HG02852 (cell line): Measurements from ENCODE around the gene ATP8B1.
A peak's percentile ranks its signal among the peaks of the same experiment; 100 is the strongest.

Source experiments
- ATAC-seq: cut with Tn5 transposase; IDR thresholded peaks from one replicate; pipeline ENCODE4 v1.9.1; 2021; ENCODE audit warnings: mild to moderate bottlenecking, moderate library complexity; ENCODE audit not compliant: unreplicated experiment

Gene ATP8B1

DNA sequence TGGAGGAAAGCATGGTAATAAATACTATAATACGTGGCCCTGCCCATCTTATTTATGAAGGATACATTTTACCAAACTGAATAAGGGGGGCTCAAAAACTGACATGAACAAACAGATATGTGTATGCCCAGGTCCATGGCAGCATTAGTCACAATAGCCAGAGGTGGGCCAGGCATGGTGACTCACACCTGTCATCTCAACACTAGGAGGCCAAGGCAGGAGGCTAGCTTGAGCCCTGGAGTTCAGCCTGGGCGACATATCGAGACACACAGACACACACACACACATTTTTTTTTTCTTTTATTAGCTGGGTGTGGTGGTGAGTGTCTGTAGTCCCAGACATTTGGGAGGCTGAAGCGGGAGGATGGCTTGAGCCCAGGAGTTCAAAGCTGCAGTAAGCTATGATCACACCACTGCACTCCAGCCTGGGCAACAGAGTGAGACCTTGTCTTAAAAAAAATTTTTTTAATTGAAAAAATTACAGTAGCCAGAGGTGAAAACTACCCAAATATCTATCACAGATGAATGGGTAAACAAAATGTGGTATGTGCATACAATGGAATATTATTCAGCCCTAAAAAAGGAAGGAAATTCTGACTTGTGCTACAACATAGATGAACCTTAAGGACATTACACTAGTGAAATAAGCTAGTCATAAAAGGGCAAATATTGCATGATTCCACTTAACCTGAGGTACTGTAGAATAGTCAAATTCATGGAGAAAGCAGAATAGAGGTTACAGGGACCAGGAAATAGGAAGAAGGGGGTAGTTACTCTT, 8.0 kb downstream of the ATP8B1 start:
- ATAC-seq = no peak

DNA sequence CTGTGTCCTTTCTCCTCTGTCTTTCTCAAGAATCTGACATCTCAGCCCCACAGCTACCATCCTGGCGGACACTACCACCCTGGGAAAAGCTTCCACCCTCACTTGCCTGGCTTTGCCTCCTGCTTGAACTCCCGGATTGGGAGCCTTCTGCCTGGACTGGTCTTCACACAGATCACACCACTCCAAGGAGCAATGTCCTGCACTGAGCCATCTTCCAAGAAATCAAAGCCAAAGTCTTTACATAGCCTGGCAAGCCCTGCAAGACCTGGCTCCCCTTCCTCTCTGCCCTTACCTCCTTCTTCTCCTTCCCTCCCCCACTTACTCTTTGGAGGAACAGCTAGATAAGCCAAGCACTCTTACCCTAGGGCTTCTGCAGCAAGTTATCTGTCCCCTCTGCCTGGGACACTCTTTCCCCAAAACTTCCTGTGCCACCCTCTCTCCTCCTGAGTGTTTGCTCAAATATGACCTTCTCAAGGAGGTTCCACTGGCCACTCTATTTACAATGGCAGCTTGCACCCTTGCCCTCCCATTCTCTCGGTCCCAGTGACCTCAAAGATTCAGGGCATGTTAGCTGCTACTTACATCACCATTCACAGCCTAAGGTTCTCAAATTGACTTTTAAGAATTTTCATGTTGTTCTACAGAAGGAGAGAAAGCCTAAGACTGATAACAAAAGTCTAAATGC, 9.7 kb downstream of the ATP8B1 start:
- no peak for ATAC-seq

DNA sequence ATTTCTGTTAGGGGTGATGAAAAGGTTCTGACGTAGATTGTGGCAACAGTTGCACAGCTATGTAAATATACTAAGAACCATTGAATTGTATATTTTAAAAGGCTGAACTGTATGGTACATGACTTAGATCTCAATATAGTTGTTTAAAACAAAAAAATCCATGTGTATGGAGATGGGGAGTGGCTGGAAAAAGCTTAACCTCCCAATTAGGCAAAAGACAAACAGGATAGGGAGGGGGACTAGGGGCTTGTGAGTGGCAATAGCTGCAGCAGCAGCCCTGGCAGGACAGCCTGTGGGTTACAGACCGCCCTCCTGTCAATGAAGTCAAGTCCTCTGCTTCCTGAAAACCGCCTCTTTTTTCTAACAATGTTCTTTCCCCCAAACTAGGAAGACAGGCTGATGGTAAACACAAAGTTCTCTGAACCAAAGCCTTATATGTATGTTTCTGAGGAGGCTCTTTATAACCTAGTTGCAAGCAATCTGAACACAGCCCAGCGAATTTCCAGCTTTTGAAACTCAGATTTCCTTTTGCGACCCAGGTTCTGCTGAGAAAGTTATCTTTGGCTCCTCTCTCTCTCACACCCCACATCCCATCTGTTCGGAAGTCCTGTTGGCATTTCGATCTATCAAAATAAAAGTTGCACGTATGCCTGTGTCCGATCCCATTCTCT, 10.3 kb downstream of the ATP8B1 start:
- ATAC-seq = no peak

DNA sequence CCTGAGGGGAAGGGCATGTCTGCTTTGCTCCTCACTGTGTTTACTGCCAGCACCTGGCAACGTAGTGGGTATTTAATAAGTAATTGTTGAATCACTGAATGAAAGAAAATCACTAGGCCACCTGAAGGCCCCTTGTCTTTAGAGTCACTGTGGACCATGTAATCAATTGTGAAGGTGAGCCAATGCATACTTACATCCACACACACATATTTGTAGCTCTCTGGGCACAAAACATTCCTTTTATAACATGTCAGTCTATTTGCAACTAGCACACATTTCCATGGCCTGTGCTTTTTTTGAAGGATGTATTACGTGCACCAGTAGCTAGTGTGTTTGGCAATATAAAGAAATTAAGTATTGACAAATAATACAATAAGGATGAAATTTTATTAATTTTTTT, 11.2 kb downstream of the ATP8B1 start:
- no peak for ATAC-seq

DNA sequence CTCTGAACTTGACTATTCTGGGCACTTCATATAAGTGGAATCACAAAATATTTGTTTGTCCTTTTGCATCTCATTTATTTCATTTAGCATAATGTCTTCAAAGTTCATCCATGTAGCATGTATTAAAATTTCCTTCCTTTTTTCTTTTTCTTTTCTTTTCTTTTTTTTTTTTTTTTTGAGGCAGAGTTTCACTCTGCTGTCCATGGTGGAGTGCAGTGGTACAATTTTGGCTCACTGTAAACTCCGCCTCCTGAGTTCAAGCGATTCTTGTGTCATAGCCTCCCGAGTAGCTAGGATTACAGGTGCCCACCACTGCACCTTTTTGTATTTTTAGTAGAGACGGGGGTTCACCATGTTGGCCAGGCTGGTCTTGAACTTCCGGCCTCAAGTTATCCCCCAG, 11.9 kb downstream of the ATP8B1 start:
- ATAC-seq = no peak

DNA sequence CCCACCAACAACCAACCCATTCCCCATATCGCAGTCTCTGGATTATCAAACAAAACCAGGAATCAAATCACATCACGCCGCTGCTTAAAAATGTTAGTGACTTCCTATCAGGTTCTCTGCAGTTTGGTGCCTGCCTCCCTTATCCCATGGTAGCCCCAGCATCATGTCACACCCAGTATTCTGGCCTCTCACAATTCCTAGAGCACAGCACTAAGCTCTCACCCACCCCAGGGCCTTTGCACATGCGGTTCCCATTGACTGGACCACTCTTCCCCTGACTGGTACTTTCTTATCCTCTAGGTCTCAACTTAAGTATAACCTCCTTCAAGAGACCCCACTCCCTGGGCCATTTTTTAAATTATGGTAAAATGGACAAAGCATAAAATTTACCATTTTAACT, 12.8 kb downstream of the ATP8B1 start:
- ATAC-seq = no peak

DNA sequence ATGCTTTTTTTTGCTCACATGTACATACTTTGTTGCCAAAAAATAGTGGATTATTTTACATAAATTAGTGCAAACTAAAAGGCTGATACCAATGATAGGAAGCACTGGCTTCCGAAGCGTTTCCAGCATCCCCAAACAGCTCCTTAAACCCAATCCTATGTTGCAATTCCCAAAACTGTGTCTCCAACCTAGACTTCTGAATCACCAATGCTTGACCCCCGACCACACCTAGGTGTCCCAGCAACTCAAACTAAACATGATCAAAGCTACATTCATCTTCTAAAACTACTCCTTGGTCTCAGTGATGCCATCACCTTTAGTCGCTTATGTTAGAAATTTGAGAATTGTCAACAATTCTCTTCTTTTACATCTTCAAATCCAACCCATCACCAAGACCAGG, 13.4 kb downstream of the ATP8B1 start:
- no peak for ATAC-seq

DNA sequence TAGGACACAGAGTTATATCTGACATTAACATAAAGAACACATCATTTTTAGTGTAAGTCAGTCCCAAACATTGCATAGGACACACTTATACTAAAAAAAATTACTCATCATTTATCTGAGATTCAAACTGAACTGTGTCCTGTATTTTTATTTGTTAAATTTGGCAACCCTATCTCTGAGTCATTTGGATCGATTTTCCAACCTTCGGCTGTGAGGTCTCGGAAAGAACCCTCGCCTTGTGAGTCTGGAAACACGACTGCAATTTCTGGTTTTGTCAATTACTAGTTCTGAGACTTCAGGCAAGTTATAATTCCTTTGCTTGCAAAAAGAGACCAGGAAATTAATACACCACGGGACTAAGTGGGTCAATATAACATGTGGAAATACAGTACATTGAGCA, 14.0 kb downstream of the ATP8B1 start:
- ATAC-seq = no peak

DNA sequence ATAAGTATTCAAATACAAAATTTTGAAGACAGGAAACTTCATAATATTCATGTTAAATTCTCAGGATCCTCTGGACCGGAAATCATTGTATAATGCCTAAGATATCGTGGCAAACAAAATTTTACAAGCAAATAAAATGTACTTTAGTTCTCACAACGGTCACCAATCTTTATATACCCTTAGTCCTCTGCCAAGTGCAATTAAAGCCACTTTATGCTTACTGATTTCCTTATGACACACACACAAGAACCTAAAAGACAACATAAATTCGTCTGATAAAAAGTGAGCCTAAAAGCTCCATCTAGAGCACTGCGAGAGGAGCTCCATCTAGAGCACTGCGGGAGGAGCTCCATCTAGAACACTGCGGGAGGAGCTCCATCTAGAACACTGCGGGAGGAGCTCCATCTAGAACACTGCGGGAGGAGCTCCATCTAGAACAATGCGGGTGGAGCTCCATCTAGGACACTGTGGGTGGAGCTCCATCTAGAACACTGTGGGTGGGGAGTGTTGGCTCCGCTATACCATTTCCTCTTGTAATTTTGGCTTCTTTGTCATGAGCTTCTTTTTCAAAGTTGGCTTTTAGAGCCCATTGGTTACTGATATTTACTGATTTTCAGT, 15.9 kb downstream of the ATP8B1 start:
- ATAC-seq = no peak

DNA sequence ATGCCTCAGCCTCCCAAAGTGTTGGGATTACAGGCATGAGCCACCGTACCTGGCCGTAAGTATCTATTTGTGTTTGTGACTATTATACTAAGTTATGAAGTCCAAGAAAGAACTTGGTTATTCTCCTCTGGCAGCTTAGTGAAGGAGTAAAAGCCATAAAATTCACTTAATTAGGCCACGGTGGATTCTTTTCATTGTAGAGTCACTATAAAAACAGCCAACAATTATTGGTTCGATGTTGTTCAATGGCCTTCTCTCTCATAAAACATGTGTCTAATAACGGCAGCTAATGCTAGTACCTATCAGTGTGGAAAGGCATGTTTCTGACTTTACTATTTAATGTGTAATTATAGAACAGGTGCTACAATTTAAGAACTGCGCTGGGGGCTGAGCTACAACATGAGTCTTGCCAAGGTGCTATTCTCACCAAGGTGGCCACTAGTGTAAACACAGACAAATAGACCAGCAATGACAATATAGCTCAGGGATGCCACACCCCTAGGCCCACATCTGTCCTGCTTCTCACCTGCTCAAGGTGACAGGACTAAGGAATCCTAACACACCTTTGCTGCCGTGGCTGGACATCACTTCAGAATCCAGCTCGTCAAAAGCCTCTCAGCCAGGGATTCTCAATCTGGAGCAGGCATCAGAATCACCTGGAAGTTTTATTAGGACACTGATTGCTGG, 17.2 kb downstream of the ATP8B1 start:
- no peak for ATAC-seq

DNA sequence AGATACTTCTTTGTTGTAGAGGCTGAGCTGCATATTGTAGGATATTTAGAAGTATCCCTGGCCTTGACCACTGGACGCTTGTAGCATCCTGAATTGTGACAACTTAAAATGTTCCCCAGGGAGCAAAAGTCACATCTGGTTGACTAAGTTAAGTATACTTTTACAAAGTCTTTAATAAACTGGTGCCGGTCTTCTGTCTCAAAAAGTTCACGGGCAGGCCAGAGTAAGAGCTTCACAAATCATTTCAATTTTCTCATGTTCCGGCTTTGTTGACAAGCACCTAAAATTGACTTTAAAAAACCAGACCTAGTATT, 18.4 kb downstream of the ATP8B1 start:
- no peak for ATAC-seq

DNA sequence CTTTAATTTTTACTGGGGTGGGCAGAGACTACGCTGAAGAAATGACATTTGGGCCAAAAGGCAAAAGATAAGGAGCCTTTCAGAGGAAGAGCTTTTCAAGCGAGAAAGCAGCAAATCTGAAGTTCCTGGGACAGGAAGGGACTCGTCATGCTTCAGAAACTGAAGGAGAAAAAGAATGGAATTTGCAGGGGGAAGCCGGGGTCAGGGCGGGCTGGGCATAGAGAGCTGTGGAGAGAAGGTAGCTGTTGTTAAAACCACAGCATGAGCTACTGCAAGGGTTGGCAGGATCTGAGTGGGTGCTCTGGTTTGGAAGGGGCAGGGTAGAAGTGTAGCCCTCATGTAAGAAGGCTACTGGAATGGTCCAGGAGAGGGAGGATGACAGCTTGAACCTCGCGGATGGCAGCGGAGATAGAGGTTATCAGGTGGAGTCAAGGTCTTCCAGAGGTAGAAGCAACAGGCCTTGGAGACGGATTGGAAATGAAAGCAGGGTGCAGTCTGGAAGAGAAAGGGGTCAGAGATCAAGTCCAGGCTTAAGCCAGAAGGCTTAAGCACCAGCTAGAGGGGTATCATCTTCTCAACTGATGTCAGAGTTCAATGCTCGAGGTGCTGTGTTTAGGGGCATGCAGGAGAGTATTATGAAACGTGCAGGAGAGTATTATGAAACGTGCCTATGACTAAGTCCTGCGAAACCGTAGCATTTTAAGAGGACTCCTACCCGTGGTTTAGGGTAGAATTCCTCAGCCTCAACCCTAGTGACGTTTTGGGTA, 18.9 kb downstream of the ATP8B1 start:
- ATAC-seq = no peak

DNA sequence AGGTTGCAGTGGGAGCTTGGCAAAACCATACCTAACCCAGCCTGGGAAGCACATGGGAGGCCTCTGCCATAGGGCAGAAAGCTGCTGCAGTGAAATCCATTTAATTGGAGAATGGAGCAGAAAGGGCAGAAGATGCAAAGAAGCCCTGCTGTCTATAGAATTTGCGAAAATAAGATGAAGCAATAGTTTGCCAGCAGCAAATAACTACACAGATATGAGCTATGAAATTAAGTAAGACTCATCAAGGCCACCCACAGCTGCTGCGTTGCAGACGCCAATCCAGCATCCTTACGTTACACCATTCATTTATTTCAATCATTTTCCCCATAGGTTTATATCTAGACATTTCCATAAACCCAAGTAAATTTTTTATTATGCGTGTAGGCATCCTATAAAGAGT, 21.1 kb downstream of the ATP8B1 start:
- ATAC-seq = no peak

DNA sequence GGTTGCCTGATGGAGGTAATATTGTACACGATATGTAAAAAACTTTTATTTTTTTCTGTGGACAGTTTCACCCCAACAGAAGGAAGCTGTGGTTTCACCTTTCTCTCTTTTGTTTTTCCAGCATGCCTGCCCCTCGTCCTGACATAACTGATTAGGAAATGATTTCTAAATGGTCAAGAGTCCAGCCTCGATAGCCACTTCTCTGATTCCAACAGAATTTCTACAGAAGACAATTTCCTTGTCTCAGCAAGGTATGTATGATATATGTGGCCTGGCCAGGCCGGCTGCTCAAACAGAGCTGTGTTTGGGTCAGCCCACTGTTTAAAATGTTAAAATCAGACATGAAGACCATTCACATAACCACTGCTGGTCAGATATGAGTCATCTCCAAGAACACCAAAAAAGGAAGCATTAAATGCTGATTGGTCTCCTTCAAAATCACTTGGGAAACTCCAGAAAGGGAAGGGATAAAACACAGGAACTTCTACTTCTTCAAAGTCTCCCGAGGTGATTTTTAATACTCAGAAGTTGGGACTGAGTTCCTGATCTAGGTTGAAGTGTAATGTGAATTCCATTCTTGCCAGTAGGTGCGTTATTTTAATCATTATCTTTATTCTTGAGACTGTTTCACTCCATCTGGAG, 22.3 kb downstream of the ATP8B1 start:
- ATAC-seq = peak; percentile 73

DNA sequence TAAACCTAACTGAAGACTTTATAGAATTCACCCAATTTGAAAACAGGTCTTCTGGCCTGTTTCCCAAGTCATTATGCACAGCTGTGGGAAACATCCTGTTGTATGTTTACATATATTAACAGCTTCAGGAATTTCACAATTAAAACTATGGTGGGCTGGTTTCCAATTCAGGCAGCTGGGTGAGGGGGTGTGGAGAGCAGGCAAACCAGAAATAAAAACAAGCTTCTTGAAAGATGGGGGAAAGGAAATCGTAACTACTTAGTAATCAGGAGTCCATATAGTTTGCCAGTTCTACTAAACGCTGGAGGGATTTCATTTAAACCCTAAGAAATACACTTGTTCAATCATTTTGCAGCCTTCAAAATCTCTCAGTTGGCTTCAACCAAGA, 22.8 kb downstream of the ATP8B1 start:
- ATAC-seq = no peak

DNA sequence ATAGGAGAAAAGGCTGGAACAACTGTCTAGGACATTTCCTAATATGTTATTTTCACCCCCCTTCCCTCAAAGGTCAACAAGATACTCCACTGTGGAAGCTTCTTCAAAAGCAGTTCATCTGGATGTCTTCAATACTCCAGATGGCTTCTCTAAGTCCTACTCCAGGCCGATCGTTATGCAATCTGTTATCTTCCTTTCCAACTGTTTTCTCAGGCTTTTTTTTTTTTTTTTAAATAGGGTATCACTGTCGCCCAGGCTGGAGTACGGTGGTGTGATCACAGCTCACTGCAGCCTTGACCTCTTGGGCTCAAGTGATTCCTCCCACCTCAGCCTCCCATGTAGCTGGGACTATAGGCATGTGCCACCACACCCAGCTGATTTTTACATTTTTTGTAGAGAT, 26.3 kb downstream of the ATP8B1 start:
- ATAC-seq = no peak

DNA sequence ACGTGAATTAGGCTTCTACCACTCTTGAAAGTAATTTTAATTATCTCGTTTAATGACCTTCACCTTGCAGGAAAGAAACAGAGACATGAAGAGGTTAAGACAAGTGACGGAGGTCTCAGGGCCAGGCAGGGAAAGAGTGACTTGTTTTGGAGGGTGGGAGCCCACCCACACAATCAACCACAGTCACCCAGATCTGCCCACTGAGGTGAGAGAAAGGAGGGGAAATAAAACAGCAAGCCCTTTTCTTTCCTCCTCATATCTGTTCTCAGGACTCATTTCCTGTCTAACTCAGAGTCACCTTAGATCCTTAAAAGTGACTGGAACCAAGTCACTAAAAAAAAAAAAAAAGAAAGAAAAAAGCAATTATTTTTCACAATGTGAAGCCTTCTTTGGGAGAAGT, 26.8 kb downstream of the ATP8B1 start:
- ATAC-seq = no peak

DNA sequence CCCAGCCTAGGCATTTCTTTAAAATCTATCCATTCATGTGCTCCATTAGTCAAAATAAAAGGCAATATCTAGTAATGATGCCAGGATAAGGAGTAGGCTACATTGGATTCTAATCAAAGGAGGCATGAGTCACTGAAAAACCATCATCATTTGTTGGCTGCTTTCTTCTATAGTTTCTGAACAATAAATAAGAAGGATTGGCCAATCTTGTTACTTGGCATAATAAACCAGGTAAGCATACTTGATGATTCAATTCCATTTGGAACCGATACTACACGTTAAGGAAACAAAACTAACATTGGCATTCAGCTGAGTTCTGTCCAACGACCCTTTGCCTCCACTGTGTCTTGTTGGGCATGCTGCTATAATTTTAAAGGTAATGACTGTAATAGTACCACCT, 27.2 kb downstream of the ATP8B1 start:
- ATAC-seq = no peak

DNA sequence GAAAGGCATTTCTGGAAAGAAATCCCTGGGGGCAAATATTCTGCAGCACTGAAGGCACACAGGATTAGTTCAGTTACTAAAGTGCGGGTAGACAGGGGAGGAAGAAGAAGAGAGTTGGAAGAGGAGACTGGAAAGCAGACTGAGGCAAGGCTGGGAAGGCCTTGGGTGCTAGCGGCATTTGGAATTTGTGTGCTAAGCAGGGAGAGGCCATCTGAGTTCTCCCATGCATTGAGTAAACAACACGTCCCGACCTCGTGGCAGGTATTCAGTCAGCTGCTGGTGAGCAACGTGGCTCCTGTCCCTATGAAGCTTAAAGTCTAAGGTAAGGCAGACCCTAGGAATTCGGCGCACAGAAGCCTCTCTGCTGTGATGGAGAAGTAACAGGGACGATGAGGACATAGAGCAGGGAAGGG, 30.7 kb downstream of the ATP8B1 start:
- ATAC-seq = no peak

DNA sequence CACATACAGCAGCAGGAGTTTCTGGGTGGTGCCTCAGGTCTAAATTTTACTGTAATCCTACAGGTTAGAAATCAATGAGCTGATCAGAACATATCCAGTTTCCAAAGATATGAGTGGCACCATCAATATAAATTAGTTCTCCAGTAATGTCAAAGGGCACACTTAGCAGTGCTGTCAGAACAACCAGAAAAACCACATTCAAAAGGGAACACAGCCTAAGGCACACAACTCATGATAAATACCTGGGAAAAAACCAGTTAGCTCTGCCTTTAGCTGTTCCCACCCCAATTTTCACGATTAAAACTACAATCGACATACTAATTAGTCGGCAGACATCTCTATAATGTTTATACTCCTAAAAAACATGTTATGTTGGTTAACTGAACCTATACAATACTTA, 31.5 kb downstream of the ATP8B1 start:
- no peak for ATAC-seq
